GM12878 (cell line): ENCODE measurements around the gene SFR1. TPM values are rescaled to one million over a fixed set of nuclear protein-coding genes. Genes with fewer than 3 reads are reported as not detected.

ENCODE experiments used
- ATAC-seq: fragments of 200-7000 bp; cut with Tn5 transposase; 3 replicates; pipeline ENCODE4 v1.9.1; 2020; ENCODE audit warnings: mild to moderate bottlenecking, moderate library complexity
- BruUV-seq: library from RNA; stranded (reverse); fragments of 400-500 nt; replicated peaks from 2 replicates; lab custom pipeline; 2021; lab: Mats Ljungman, UMichigan
- CTCF ChIA-PET: fragments of 300-600 bp; sonication (Branson Sonifier 250); formaldehyde crosslinking; extraction: SDS; loops from one replicate; lab custom pipeline; 2021; ENCODE audit warnings: inconsistent platforms; lab: Yijun Ruan, JAX
- POLR2A ChIA-PET: fragments of 350-600 bp; formaldehyde crosslinking; extraction: SDS; loops from one replicate; lab custom pipeline; 2021; ENCODE audit warnings: inconsistent platforms; lab: Charles Lee
- RAD21 ChIA-PET: fragments of 300-600 bp; sonication (Branson Sonifier 250); formaldehyde crosslinking; loops from one replicate; lab custom pipeline; 2023; ENCODE audit warnings: antibody characterized with exemption; ENCODE audit not compliant: unreplicated experiment; lab: Charles Lee
- SMC1A ChIA-PET: fragments of 300-600 bp; sonication (Branson Sonifier 250); formaldehyde crosslinking; loops from one replicate; lab custom pipeline; 2023; ENCODE audit not compliant: unreplicated experiment, uncharacterized antibody; lab: Charles Lee
- DNase-seq: peaks from one replicate; pipeline ENCODE4 v3.0.0-alpha.2; 2011; ENCODE audit warnings: low read depth, low spot score
- FAIRE-seq: peaks from 3 replicates; lab custom pipeline; 2011; peaks lifted over from hg19 to GRCh38; lab: Jason Lieb, UNC
- H2AFZ ChIP-seq: 2 replicates; pipeline ENCODE4 v1.6.0; 2011; ENCODE audit warnings: low read depth, low read length, control low read depth; ENCODE audit not compliant: control insufficient read depth
- H3K27ac ChIP-seq: 2 replicates; pipeline ENCODE4 v1.5.1; 2011; ENCODE audit warnings: control low read depth; ENCODE audit not compliant: control insufficient read depth, insufficient read depth
- H3K27me3 ChIP-seq, 2 experiments: replicated peaks in 1 of 2; 2 replicates each; pipeline versions ENCODE4 v1.6.0 to v1.6.1; 2011; ENCODE audit warnings: low read length in 1 of 2; ENCODE audit not compliant: control insufficient read depth in 2 of 2, insufficient read depth in 2 of 2
- H3K36me3 ChIP-seq, 2 experiments: 2 replicates each; pipeline ENCODE4 v1.5.1; 2011; ENCODE audit warnings: low read length in 1 of 2; ENCODE audit not compliant: control insufficient read depth in 2 of 2, insufficient read depth in 2 of 2
- H3K4me1 ChIP-seq: 2 replicates; pipeline ENCODE4 v1.6.1; 2011; ENCODE audit warnings: mild to moderate bottlenecking, low read length, moderate library complexity, mixed read lengths; ENCODE audit not compliant: control insufficient read depth, insufficient read depth
- H3K4me2 ChIP-seq: 2 replicates; pipeline ENCODE4 v1.6.0; 2011; ENCODE audit warnings: control low read depth; ENCODE audit not compliant: control insufficient read depth, insufficient read depth
- H3K4me3 ChIP-seq: fragments of 200-600 bp; sonication (generic); 2 replicates; pipeline ENCODE4 v1.5.1; 2016
- H3K79me2 ChIP-seq: 2 replicates; pipeline ENCODE4 v1.6.0; 2011; ENCODE audit warnings: low read length; ENCODE audit not compliant: control insufficient read depth, insufficient read depth
- H3K9ac ChIP-seq: 2 replicates; pipeline ENCODE4 v1.8.0; 2011; ENCODE audit warnings: low read length, control low read depth, mixed read lengths; ENCODE audit not compliant: control insufficient read depth, insufficient read depth
- H3K9me3 ChIP-seq: replicated peaks from 3 replicates; pipeline ENCODE4 v1.5.1; 2011; ENCODE audit warnings: mild to moderate bottlenecking, low read length; ENCODE audit not compliant: control insufficient read depth, insufficient read depth
- H4K20me1 ChIP-seq: 2 replicates; pipeline ENCODE4 v1.6.0; 2011; ENCODE audit not compliant: control insufficient read depth, insufficient read depth
- ATF7 ChIP-seq: fragments of 450-650 bp; IDR thresholded peaks from 2 replicates; pipeline ENCODE4 v1.6.1; 2016; ENCODE audit warnings: low read depth, mild to moderate bottlenecking
- CBX5 ChIP-seq: sonication (generic); IDR thresholded peaks from 2 replicates; pipeline ENCODE4 v1.6.1; 2016; ENCODE audit warnings: low read depth, moderate library complexity, mild to moderate bottlenecking, inconsistent platforms
- CEBPB ChIP-seq, 2 experiments: fragments of 150-350 bp in 1 of 2; IDR thresholded peaks; 2 replicates each; pipeline ENCODE4 v1.6.1; 2012 to 2014; ENCODE audit warnings: low read depth in 2 of 2, low read length in 2 of 2, borderline replicate concordance in 1 of 2, inconsistent platforms in 1 of 2
- NBN ChIP-seq: fragments of 450-650 bp; IDR thresholded peaks from 2 replicates; pipeline ENCODE4 v1.6.1; 2016
- NR2F1 ChIP-seq: fragments of 450-650 bp; conservative IDR thresholded peaks from 2 replicates; pipeline ENCODE4 v1.6.1; 2017; ENCODE audit warnings: mild to moderate bottlenecking
- RFX5 ChIP-seq: IDR thresholded peaks from 2 replicates; pipeline ENCODE4 v1.6.1; 2011; ENCODE audit warnings: low read depth, low read length, improper control_type of control experiment
- SPI1 ChIP-seq: IDR thresholded peaks from 2 replicates; pipeline ENCODE4 v1.6.1; 2011; ENCODE audit warnings: low read depth, mild to moderate bottlenecking, low read length, moderate library complexity, borderline replicate concordance; ENCODE audit not compliant: insufficient read depth
- SUPT20H ChIP-seq: IDR thresholded peaks from 2 replicates; pipeline ENCODE4 v1.6.1; 2011; ENCODE audit warnings: low read depth, mild to moderate bottlenecking, low read length, moderate library complexity, borderline replicate concordance; ENCODE audit not compliant: control insufficient read depth
- in situ Hi-C: fragments of 300-500 bp; cut with MboI; formaldehyde crosslinking; loops from 9 replicates; pipeline ENCODE4 v1.14.3; 2018; ENCODE audit warnings: mixed read lengths
- intact Hi-C: fragments of 100-400 bp; cut with micrococcal nuclease; formaldehyde crosslinking; loops from one replicate; pipeline ENCODE4 v1.14.2; 2022; ENCODE audit not compliant: unreplicated experiment
- polyA plus RNA-seq, 11 experiments: library from polyadenylated mRNA; depleted of rRNA in 4 of 11; unstranded in 6 of 11; stranded (reverse) in 5 of 11; fragments of >200 nt; fragmentation: Nextera tagmentation in 4 of 11; fragmentation: Illumina TruSeq in 1 of 11; extraction: Ambion mirVana in 4 of 11; extraction: Trizol in 1 of 11; gene quantifications; 1 replicate in 1 of 11; 2 replicates in 10 of 11; pipeline versions ENCODE4 v1.2.1 to v1.2.3, GENCODE V29; 2011 to 2016; ENCODE audit warnings: inconsistent platforms in 2 of 11, missing spikeins in 2 of 11, low read depth in 1 of 11
- total RNA-seq, 4 experiments: library from RNA; depleted of rRNA in 3 of 4; stranded (reverse); fragments of >200 nt in 3 of 4; fragmentation: Illumina TruSeq in 1 of 4; extraction: Trizol in 1 of 4; gene quantifications; 2 replicates each; pipeline versions ENCODE4 v1.2.1 to v1.2.3, GENCODE V29; 2013 to 2021
- TF ChIP-seq, protein P1 (sequence below): IDR thresholded peaks from 2 replicates; pipeline ENCODE4 v1.6.1; 2011; ENCODE audit warnings: low read depth, low read length, improper control_type of control experiment, borderline replicate concordance
- TF ChIP-seq, protein P2 (sequence below): fragments of 450-650 bp; IDR thresholded peaks from 2 replicates; pipeline ENCODE4 v1.6.1; 2017; ENCODE audit warnings: mild to moderate bottlenecking, low read depth, inconsistent platforms; ENCODE audit not compliant: poor library complexity, severe bottlenecking

Gene SFR1
- total and polyA plus RNA-seq, 10 of the 15 experiments (the other 5 are each of a cell fraction or from before 2014, with no cell fraction given) = 6.9 to 31.5 (median 14.9) TPM

DNA sequence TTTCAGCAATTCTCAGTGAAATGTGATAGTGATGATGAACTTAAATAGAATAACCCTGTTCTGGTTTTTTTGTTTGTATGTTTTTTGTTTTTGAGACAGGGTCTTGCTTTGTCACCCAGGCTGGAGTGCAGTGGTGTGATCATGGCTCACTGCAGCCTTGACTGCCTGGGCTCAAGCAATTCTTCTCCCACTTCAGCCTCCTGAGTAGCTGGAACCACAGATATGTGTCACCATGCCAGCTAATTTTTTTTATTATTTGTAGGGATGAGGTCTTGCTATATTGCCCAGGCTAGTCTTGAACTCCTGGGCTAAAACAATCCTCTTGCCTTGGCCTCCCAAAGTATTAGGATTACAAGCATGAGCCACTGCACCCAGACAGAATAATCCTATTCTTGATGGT is 22.0 kb upstream of the SFR1 start:
- no peak overlapping the region for H3K4me3 ChIP-seq
- TF ChIP-seq, protein P1, sequence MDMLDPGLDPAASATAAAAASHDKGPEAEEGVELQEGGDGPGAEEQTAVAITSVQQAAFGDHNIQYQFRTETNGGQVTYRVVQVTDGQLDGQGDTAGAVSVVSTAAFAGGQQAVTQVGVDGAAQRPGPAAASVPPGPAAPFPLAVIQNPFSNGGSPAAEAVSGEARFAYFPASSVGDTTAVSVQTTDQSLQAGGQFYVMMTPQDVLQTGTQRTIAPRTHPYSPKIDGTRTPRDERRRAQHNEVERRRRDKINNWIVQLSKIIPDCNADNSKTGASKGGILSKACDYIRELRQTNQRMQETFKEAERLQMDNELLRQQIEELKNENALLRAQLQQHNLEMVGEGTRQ = no peak
- TF ChIP-seq, protein P2, sequence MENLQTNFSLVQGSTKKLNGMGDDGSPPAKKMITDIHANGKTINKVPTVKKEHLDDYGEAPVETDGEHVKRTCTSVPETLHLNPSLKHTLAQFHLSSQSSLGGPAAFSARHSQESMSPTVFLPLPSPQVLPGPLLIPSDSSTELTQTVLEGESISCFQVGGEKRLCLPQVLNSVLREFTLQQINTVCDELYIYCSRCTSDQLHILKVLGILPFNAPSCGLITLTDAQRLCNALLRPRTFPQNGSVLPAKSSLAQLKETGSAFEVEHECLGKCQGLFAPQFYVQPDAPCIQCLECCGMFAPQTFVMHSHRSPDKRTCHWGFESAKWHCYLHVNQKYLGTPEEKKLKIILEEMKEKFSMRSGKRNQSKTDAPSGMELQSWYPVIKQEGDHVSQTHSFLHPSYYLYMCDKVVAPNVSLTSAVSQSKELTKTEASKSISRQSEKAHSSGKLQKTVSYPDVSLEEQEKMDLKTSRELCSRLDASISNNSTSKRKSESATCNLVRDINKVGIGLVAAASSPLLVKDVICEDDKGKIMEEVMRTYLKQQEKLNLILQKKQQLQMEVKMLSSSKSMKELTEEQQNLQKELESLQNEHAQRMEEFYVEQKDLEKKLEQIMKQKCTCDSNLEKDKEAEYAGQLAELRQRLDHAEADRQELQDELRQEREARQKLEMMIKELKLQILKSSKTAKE = no peak
- TF ChIP-seq SUPT20H (no peak), CBX5 (no peak), SPI1 (no peak), RFX5 (no peak), CEBPB (IDR thresholded peaks at IDR 0.05; ENCODE audit: borderline replicate concordance in 1 of 2, low read depth in 2 of 2, low read length in 2 of 2) (no peak), ATF7 (no peak), NBN (no peak), NR2F1 (no peak)
- no peak for DNase-seq
- H3K36me3 ChIP-seq = no peaks in the 10 kb centered on the region
- no peaks in the 10 kb centered on the region for H3K27me3 ChIP-seq
- no peaks in the 10 kb centered on the region; the same call in 1 of the 3 replicates for H3K9me3 ChIP-seq
- no peak overlapping the region for H3K27ac ChIP-seq
- no peaks in the 10 kb centered on the region for H4K20me1 ChIP-seq
- ChIA-PET POLR2A (interaction anchor here (0.5 to 1.0 kb wide), 2 partner anchors 22 to 1648 kb away, joined by 3 read pairs; partner anchors contain the start of gene SFR1), CTCF (interaction anchor here (0.7 to 1.7 kb wide), 6 partner anchors 10 to 212 kb away, joined by 3 to 7 read pairs (median 4); partner anchors contain the start of gene SFR1), RAD21 (interaction anchor here (0.8 kb wide), 1 partner anchor 10 kb away, joined by 3 read pairs; no protein-coding TSS in a partner anchor), SMC1A (interaction anchor here (1.0 to 2.2 kb wide), 8 partner anchors 10 to 212 kb away, joined by 3 to 10 read pairs (median 3); partner anchors contain the start of gene SFR1)
- no peak for FAIRE-seq
- ATAC-seq = no peak
- no peak overlapping the region for H3K4me2 ChIP-seq
- no peak overlapping the region for H2AFZ ChIP-seq
- BruUV-seq = no TSS peak
- intact Hi-C loops = no loop called here
- H3K9ac ChIP-seq = no peak overlapping the region
- no peaks in the 10 kb centered on the region for H3K79me2 ChIP-seq
- H3K4me1 ChIP-seq = no peaks in the 10 kb centered on the region
- in situ Hi-C loops = no loop called here
